Measurements from ENCODE around the gene MAS1. TPM values are rescaled to one million over a fixed set of nuclear protein-coding genes. Genes with fewer than 3 reads are reported as not detected.

Gene MAS1
- total and polyA plus RNA-seq, 2 of the 13 experiments (the other 11 are each of a cell fraction or from before 2014, with no cell fraction given): not detected

DNA sequence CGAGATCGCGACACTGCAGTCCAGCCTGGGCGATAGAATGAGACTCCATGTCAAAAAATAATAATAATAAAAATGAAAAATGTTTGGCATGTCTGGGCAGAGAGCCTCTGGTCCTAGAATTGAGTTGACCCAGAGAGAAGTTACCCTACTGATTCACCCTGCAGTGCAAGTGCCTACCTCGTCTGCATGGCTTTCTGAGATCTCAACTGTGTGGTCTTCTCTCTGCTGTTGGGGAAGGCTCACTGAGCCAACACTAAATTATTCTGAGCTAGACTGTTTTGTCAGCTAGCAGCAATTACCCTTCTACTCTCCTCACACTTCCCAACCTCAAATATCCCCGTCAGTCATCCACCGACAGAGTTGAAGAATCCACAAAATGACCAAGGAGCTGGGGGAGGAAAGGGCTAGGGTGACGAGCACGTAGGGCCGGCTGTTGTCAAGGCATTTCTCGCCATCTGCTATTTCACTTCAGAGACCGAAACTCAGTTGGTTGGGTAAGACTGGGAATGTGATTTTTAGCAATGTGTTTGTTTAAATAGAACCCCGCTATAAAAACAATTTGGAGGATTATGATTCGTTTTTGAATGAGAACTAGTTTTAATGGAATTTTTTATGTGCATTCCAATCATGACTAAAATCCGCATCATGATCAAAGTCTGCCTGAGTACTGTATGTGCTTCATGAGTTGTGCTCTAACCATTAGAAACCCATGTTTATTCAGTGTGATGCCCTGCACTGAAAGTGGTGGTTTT is 9.4 kb downstream of the MAS1 start (continued):
- no peak for TF ChIP-seq KMT2A (CRISPR knock-in tag; IDR thresholded peaks at IDR 0.05)
- TF ChIP-seq, protein P1, sequence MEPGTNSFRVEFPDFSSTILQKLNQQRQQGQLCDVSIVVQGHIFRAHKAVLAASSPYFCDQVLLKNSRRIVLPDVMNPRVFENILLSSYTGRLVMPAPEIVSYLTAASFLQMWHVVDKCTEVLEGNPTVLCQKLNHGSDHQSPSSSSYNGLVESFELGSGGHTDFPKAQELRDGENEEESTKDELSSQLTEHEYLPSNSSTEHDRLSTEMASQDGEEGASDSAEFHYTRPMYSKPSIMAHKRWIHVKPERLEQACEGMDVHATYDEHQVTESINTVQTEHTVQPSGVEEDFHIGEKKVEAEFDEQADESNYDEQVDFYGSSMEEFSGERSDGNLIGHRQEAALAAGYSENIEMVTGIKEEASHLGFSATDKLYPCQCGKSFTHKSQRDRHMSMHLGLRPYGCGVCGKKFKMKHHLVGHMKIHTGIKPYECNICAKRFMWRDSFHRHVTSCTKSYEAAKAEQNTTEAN (CRISPR knock-in tag; conservative IDR thresholded peaks at IDR 0.05): no peak

DNA sequence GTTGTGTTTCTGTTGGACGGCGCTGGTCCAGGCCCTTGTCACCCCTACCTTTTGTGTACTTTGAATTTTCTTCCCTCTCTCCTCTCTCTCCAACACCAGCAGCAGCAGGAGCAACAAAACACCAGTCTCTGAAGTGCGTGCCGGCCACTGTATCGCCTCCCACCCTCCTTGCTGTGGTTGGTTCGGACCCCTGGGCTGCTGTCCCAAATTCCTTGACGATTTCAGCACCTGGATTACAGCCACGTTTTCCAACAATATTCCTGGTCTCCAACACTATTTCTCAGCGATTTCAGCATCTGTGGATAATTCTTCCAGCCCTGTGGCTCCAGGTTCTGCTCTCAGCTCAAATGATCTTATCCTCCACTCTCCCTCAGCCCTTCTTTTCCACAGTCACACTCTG is 11.8 kb downstream of the MAS1 start:
- 34% methylated on average over 9 of the region's 9 CpGs for WGBS (ENCODE audit: low lambda C conversion rate)
- peaks cover 2 to 48% of the 10 kb centered on the region in 2 experiments; a peak in 4 of 5 replicates for H3K27me3 ChIP-seq (ENCODE audit: control insufficient read depth in 1 of 2, insufficient read depth in 2 of 2, low read length in 2 of 2)
- no peaks in the 10 kb centered on the region for H4K20me1 ChIP-seq (ENCODE audit: insufficient read depth, low read length)
- H2AFZ ChIP-seq (ENCODE audit: low read length): no peak overlapping the region
- no peak overlapping the region for H3K4me3 ChIP-seq (replicated peaks in 1 of 3; ENCODE audit: insufficient read depth in 1 of 3, low read depth in 2 of 3, low read length in 3 of 3)
- H3K9me3 ChIP-seq (ENCODE audit: low read length): no peaks in the 10 kb centered on the region
- ChIA-PET POLR2A (no interaction called here), CTCF (ENCODE audit: low intra/inter-chr PET ratio, low total read pairs) (no interaction called here)
- H3K9ac ChIP-seq (ENCODE audit: insufficient read depth, low read depth, low read length): no peak overlapping the region
- BruUV-seq (replicated peaks): no TSS peak
- no peak for DNase-seq (ENCODE audit: low spot score)
- H3K27ac ChIP-seq (ENCODE audit: extremely low read length, insufficient read depth, low read length): no peak overlapping the region
- H3K4me1 ChIP-seq (ENCODE audit: insufficient read depth, low read length): no peaks in the 10 kb centered on the region
- no peak overlapping the region for H3K4me2 ChIP-seq (ENCODE audit: low read depth, low read length)
- no peaks in the 10 kb centered on the region for H3K79me2 ChIP-seq (ENCODE audit: insufficient read depth, low read length)
- intact Hi-C loops (cut with micrococcal nuclease; ENCODE audit: unreplicated experiment) (no loop called here), in situ Hi-C loops (cut with HindIII; ENCODE audit: extremely low pct_ligation_motif_present, low pct_unique_long_range_greater_than_20kb) (no loop called here)
- TF ChIP-seq NFYC (CRISPR knock-in tag; IDR thresholded peaks at IDR 0.05): no peak
- TF ChIP-seq, protein P2, sequence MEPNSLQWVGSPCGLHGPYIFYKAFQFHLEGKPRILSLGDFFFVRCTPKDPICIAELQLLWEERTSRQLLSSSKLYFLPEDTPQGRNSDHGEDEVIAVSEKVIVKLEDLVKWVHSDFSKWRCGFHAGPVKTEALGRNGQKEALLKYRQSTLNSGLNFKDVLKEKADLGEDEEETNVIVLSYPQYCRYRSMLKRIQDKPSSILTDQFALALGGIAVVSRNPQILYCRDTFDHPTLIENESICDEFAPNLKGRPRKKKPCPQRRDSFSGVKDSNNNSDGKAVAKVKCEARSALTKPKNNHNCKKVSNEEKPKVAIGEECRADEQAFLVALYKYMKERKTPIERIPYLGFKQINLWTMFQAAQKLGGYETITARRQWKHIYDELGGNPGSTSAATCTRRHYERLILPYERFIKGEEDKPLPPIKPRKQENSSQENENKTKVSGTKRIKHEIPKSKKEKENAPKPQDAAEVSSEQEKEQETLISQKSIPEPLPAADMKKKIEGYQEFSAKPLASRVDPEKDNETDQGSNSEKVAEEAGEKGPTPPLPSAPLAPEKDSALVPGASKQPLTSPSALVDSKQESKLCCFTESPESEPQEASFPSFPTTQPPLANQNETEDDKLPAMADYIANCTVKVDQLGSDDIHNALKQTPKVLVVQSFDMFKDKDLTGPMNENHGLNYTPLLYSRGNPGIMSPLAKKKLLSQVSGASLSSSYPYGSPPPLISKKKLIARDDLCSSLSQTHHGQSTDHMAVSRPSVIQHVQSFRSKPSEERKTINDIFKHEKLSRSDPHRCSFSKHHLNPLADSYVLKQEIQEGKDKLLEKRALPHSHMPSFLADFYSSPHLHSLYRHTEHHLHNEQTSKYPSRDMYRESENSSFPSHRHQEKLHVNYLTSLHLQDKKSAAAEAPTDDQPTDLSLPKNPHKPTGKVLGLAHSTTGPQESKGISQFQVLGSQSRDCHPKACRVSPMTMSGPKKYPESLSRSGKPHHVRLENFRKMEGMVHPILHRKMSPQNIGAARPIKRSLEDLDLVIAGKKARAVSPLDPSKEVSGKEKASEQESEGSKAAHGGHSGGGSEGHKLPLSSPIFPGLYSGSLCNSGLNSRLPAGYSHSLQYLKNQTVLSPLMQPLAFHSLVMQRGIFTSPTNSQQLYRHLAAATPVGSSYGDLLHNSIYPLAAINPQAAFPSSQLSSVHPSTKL (CRISPR knock-in tag; IDR thresholded peaks at IDR 0.05): no peak
- no peaks in the 10 kb centered on the region for H3K36me3 ChIP-seq (replicated peaks in 1 of 2; ENCODE audit: control insufficient read depth in 1 of 2, insufficient read depth in 2 of 2, low read length in 2 of 2)
- no peak for FAIRE-seq
- no peak for ATAC-seq

Data from HepG2 (cell line).